ENCODE data around the gene MYL3.

MYL3 gene

DNA sequence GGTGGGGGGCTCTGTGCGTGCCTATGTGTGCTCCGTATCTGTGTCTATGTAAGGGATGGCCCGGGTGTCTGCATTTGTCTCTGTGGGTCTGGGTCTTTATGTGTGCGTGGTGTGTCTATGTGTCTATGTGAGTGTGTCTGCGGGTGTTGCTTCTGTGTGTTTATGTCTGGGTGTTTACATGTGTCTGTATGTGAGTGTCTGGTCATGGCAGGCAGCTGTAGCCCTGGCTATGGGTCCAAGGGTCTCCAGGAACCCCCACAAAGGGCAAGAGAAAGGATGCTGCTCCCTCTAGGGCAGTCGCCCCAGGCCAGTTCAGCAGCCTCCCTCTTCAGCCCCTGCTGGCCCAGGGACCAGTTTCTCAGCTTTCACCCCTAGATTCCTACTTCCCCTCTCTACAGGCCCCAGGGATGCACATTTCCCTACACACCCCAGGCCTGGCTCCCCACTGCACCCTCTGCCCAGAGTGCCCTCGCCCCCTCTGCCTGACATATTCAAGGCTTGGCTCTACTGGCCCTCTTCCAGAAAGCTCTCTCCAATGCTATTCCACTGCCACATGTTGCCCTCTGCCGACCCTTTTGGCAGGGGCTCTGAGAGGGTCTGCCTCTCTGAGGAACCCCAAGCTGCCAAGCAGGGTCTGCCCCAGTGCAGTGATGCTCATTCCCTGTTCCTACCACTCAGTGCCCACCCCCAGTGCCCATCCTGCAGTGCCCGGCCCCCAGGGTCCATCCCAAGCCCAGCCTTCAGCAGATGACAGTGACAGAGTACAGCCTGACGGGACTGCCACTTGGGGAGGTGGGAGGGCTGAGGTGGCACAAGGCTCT lies 1.0 kb upstream of the MYL3 start:
- no peak for DNase-seq

DNA sequence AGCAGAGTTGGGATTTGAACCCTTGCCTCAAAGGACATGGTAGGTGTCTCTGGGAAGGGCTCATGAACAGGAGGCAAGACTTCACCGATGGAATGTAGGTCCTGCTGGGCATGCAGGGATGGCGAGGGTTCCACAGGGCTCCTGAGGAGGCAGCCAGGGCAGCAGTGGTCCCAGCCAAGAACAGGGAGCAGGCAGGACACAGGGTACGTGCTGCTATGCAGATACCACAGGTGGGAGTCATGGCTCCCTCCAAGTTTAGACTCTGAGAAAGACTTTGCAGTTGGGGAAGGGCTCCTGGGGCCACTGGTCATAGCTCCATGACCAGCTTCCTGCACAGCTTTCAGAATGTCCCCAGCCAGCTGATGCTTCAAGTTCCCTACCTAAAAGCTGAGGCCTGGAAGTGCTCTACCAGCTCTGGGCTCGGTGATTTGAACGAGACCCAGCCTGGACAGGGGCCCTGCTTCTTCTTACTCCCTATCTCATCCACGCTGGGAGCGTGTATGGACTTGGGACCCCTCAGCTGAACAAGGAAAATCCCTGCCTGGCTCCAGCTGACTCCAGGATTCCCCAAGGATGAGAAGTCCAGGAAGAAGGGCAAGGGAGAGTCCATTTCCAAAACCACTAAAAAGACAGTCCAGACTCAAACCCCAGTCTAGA lies 747 bp downstream of the MYL3 start:
- DNase-seq = no peak

DNA sequence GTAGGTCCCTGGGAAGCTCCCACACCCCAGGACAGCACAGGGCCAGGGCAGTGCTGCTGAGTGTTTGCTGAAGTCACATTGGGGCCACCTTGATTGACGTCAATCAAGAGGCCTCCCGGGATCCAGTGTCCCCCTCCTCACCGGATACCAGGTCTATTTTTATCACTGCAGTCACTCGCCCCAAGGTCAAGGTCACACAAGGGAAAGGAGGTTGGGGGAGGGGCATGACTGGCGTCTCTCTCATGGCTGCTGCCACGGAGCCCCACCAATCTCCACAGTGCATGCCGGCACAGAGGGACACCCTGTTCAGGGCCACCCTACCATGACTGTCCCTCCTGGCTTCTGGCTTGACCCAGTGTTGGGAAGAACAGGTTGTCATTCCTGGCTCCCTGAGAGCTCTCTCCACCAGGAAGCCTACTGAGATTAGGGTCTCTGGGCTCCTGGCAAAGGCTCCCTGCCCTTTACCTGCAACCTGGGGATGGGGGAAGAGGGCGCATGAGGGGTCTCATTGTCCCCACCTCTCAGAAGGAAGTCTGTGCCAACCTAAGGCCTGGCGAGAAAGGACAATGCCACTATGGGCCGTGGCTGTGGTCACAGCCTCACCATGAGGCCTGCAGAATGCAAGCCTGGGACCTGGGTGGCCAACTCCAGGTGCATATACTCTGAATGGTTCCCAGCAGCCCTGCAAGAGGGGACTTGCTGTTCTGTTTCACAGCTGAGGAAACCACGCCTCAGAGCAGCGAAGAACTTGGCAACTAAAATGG lies 1.5 kb downstream of the MYL3 start:
- no peak for DNase-seq

DNA sequence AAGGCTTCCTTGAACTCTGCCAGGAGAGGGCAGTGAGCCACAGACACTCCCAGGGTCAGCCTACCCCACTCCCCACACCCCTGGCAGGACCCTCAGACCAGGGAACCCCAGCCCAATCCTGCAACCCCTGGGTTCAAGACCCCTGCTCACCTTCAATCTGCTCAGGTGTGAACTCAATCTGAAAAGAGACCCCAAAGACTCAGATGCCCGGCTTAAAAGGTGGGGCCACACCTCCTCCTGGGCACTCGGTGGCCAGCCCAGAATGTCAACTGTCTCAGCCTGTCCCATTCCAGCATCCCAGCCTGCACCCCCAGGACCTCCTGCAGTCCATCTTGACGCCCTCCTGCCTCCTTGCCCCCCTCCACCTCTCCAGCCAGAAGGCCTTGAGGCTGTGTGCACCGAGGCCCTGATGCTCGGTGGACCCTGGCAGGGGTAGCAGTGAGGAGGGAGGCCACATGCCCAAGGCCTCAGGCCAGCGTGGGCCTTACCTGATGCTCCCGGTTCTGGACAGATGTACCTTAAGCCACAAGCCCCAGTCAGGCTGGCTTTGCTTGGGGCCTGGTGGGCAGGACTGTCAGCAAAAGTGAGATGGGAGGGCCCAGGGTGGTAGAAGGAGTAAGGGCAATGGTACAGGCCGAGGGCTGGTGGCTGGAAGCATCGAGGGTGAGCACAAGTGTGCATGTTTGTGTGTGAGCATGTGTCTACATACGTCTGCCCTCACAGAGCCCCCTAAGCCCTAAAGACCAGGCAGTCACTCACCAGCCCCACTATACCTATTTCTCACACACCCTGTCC lies 2.2 kb downstream of the MYL3 start:
- no peak for DNase-seq

DNA sequence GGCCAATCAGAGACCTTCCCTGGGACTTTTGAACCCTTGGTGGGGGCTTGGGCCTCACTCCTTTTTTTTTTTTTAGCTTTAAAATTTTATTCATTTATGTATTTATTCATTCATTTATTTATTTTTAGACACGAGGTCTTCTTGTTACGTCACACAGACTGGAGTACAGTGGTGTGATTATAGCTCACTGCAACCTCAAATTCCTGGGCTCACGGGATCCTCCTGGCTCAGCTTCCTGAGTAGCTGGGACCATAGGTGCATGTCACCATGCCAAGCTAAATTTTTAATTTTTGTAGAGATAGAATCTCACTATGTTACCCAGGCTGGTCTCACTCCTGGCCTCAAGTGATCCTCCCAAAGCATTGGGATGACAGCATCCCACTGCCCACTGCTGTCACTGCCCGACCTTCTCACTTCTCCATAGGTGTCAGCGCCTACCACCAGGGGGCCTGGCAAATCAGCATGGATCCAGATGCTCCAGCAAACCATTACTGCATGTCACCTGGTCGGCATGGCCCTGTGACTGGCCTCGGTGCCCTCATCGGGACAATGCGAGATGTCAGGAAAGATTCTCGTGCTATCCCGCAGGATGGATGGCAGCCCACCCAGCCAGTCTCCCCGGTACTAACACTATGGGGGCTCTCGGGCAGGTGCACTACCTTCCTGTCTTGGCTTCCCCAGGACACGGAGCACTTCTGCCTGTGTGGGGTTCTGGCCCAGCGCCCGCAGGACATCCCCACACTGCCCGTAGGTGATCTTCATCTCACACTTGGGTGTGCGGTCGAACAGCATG lies 3.0 kb downstream of the MYL3 start:
- DNase-seq = peak; percentile 59

DNA sequence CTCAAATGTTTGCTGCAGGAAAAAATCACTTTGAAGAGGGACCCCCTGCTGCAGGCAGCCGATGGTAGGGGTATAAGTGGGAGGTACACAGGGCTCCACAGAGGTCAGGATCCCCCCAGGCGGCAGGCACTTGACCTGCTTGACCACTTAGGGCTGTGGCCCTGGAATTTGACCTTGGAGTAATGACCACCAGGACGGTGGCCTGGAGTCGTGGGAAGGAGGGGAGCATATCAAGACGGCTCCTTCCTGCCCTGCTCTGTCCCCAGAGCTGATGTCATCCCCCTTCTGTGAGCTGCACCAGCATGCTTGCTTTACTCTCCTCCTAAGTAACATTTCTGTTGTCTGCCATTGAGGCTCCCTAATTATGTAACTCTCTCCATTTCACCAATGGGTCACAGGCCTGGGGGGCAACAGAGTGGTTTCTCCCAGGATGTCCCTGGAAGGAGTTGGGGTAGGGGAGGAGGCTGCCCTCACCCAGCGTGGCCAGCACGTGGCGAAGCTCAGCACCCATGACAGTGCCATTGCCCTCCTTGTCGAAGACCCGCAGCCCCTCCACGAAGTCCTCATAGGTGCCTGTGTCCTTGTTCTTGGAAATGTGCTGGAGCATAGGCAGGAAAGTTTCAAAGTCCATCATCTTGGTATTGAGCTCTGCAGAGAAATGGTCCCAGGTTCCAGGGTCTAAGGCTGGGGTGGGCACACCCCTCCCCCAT lies 4.1 kb downstream of the MYL3 start:
- DNase-seq = no peak

DNA sequence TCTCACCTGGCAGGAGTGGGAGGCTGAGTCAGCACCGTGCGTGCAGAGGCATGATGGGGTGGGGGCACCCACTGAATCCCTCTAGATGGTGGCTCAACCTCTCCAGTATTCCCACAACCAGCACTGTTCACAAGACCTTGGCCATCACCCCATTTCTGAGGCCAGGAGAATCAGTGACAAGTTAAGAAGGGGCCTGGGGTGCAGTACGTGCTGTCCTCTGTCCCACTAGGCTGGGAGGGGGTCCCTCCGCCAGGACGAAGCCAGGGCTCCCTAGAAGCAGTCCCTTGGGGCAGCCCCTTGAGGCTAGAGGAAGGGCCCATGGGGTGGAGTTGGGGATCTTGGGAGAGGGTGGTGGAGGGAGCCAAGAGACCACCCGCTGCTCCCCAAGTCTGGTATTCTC lies 4.8 kb downstream of the MYL3 start:
- no peak for DNase-seq

DNA sequence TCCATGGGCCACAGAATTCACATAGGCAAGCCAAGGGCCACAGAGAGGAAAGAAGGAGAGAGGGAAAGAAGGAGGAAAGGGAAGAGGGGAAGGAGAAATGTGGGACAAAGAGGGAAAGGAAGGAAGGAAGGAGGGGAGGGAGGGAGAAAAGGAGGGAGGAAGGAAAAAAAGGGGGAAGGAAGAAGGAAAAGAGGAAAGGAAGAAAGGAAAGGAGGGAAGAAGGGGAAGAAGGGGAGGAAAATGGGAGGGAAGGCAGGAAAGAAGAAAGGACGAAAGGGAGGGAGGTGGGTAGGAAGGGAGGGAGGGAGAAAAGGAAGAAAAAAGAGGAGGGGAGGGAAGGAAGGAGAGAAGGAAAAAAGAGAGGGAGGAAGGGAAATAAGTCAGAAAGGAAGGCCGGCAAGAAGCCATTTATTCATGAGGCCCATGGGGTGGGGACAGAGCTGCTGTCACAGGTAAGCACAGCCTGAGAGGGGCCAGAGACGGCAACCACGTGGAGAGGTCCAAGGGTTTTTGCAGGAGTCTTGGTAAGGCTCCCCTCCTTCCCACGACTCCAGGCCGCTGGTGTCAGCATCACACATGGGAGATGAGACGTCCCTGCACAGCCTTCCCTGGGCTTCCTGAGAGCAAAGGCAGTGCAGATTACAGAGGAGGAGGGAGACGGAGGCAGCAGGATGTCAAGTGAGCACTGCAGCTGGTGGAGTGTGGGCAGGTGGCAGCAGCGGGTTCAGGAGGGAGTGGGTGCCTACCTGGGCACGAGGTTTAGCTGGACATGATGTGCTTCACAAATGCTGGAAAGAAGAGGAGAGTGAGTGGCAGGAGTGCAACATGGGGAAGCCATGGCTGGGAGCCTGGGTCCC lies 5.5 kb downstream of the MYL3 start:
- no peak for DNase-seq

DNA sequence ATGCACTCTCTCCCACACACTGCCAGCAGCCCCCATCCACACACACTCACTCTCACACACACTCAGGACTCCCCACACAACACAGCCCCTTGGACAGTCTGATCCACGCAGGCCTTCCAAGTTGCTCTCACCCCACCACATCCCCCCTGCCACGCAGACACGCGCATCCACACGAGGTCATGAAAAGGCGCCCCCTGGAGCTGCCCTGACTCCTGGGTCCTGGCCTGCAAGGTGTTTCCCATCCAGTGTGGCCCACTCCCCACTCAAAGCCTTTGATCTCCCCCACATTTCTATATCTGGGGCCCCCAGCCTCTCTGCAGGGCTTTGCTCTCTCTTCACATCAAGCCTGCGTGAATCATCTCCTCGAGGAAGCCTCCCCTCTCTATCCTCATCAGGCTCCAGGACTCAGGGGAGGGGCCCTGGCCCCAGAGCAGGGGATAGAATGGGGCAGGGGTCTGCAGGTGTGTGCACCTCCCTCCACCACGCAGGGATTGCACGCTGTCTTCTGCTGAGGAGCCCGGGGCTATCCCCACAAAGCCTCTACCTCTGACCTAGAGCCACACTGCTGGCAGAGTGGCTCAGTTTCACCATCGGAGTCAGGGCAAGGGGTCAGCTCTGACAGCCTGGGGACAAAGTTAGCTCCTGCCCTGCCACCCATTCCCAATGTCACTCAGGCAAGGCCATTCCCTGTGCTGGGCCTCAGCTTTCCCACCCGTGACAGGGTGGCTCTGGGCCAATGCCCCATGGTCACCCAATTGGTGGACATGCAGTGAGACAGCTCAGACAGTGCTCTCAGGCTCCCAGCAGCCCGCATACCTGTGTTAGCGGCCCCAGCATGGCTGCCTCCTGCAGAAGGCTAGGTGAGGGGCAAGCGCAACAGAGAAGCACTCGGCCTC lies 6.4 kb downstream of the MYL3 start:
- no peak for DNase-seq

DNA sequence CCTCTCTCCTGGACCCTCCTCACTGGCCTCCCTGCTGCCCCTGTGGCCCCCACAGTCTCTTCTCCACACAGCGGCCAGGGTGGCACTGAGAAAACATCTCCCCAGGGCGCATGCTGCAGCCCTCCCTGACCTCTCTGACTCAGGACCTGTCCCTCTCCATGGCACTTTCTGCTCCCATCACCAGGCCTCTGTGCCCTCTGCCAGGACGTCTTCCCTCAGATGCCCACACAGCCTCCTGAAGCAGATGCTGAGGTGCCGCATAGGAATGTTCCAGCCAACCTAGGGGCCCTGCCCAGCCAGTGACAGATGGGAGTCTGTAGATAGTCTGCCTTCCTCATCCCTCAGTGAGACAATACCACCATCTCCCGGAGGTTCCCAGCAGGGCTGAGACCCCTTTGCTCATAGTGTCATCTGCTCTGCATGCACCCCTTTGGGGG lies 8.7 kb downstream of the MYL3 start:
- no peak for DNase-seq

DNA sequence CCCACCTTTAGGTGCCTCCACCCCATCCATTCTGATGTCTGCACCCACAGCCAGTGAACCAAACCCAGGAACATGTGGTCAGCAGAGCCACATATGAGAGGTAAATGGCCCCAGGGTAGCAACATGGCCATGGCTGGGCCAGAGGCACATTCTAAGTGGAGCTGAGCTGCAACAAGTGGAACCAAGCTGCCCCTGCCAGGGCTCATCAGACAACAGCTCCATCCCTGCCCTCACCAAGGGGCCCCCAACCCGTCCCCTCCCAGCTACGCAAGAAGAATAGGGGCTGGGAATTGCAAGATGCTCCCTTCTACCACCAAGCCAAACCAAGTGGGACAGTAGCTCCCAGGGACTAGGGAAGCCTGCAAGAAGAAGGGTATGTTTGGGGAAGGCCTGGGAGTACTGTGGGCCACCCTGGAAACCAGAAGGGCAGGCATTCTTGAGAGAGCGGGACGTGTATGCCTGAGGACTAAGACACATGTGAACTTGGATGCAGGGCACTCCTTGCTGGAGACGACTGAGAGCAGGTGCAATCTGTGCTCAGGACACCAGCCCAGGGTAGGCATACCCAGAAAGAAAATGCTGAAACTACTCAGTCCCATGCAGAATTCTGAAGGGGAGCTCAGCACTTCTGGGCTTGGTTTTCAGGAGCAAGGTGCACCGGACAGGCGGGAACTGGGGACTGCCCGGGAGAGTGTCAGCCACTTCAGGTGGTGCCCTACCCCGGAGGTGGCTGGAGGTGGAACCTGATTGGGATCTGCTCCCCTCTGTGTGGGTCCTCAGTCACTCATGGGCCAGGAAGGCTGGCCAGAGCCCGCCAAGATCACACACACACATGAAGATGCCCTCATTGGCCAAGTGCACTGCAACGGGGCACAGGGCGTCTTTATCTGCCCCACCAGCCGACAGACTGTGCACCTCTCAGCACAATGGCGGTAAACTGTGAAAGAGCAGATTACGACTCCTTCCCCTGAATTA lies 9.5 kb downstream of the MYL3 start:
- peak; percentile 60 for DNase-seq

DNA sequence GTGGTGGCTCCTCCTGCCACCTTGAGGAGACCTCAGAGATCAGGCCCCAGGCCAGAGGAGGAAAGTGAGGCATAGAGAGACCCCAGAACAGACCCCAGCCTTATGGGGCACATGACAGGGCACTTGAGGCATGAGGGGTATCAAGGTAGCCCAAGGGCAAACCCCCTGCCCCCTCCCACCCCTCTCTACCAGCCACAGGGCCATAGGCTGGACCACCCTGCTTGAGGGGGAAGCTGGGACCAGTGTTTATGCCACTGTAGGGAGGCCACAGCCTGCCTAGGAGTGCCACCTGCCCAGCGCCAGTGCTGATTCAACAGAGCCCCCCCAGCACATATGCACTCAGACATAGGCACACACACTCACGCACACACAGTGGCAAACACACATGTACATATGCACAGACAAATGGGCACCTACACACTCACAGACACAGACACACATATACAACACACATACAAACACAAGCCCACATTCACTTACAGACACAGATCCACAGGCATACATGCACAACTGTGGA lies 10.3 kb downstream of the MYL3 start:
- no peak for DNase-seq

DNA sequence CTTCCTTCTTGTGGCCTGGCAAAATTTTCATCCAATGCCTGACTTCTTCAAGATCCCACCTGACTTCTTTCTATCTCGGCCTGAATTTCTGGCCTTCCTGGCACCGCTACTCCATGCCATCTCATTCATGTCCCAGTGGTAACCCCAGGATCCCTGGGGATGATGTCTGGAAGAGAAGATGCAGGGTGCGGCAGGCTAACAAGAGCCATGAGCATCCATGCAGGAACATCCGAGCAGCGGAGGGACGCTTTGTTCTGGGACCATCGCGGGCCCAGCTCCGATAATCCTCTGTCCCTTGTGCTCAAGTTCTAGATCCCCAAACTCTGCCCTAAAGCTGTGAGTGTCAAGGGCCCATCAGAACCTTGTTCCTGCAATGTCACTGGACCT lies 10.9 kb downstream of the MYL3 start:
- no peak for DNase-seq

DNA sequence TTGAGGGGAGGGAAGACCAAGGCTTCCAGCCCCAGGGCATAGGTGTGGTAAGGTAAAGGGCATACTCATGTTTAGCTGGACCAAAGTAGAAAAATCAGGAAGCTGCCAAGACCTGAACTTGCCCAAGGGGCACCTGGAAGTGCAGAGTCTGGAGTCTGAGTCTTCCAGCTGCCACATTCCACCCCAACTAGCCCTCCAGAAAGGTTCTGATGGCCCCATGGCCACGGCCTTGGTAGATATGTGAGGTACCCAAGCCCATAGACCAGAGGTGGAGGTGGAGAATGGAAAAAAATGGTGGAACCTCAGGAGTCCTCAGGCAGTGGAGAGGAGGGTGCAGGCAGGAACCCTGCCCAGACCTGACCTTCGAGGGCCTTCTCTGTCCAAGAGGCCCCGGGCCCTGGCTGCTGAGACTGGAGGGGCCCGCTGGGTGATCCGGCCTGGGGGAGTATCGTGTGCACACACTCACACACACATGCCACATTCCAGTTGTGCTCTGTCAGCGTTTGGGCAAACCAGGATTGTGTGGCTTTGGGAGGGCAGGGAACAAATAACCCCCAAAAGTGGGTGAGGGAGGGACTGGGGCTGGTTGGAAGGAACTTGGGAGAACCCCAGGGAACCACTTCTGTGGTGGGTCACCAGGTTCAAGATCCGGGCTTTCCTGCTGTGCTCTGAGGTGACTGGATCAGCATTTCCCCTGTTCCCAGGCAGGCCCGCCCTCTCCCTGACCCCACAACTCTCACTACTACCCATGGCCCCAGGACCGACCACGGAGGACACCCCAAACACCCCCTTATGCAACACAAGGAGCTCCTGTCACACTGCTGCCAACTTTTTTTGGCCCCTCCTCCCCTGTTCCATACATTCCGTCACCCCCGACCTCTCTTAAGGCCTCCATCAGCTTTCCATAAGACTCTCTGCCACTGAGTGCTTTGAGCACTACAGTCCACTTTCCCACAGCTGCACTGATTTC lies 11.6 kb downstream of the MYL3 start:
- DNase-seq = no peak

DNA sequence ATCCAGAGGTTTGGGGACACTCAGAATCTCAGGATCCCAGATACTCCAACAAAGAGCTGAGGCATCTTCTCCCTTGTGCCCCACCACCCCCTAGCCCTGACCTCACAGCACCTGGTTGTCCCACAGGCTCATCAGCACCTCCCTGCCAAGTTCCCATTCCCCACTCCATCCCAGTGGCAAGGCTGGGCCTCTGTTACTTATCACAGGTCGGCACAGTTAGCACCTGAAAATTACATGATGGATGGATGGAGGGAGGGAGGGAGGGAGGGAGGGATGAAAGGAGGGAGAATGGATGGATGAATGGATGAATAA lies 12.8 kb downstream of the MYL3 start:
- no peak for DNase-seq

DNA sequence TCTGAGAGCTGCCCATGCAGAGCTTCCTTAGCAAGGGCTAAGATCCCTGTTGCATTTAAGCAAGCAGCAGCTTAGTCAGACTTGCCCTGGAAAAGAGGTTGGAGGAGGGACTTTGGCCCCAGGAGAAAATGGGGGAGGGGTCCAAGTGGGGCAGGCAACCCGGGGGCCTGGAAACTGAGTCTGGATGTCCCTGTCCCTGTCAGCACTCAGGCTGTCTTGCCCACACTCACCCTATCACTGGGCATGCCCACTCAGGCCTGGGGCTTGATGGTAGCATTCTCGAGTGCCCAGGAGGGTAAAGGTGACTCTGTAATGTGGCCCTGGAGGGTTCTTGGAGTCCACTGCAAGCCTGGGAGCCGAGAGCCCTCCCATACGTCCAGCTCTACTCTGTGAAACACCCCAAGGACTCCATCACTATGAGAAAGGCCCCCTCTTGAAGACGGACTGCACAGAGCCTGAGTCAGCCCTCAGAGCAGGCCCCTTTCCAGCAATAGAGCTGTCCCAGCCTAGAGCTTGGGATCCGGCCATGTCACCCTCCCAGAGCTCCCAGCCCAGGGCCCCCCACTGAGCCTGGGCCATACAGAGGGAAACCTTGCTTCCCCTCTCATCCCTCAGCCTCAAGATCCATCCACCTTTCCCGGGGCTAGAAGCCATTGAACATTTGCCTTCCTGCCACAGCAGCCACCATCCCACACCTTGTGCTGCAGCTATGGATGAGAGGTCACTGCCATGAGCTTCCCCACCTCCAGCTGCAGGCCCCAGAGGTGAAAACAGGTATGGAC lies 13.4 kb downstream of the MYL3 start:
- no peak for DNase-seq

All from hematopoietic multipotent progenitor cell treated with erythropoietin and hydrocortisone succinate and interleukin-3 and kit ligand, for 6 days (in vitro differentiated cells).